Measurements from ENCODE around the gene ATG12. TPM values are rescaled to one million over a fixed set of nuclear protein-coding genes. Genes with fewer than 3 reads are reported as not detected.

ATG12 gene
- polyA plus RNA-seq, 1 of the 3 experiments (the other 2 are of a cell fraction): 29.1 TPM

GRCh38 chr5:115806986-115807653, 34.2 kb downstream of the ATG12 start:
- TF ChIP-seq, protein P1, sequence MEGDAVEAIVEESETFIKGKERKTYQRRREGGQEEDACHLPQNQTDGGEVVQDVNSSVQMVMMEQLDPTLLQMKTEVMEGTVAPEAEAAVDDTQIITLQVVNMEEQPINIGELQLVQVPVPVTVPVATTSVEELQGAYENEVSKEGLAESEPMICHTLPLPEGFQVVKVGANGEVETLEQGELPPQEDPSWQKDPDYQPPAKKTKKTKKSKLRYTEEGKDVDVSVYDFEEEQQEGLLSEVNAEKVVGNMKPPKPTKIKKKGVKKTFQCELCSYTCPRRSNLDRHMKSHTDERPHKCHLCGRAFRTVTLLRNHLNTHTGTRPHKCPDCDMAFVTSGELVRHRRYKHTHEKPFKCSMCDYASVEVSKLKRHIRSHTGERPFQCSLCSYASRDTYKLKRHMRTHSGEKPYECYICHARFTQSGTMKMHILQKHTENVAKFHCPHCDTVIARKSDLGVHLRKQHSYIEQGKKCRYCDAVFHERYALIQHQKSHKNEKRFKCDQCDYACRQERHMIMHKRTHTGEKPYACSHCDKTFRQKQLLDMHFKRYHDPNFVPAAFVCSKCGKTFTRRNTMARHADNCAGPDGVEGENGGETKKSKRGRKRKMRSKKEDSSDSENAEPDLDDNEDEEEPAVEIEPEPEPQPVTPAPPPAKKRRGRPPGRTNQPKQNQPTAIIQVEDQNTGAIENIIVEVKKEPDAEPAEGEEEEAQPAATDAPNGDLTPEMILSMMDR (IDR thresholded peaks at IDR 0.05): no peak
- no peak for TF ChIP-seq USF2 (IDR thresholded peaks at IDR 0.05; ENCODE audit: borderline replicate concordance, low read depth, low read length)
- TF ChIP-seq GABPA (IDR thresholded peaks at IDR 0.05; ENCODE audit: low read depth): no peak
- no peak for TF ChIP-seq MAX (IDR thresholded peaks at IDR 0.05; ENCODE audit: low read depth)
- no peak for TF ChIP-seq RXRA (IDR thresholded peaks at IDR 0.05; ENCODE audit: borderline replicate concordance, low read depth)
- TF ChIP-seq, protein P2, sequence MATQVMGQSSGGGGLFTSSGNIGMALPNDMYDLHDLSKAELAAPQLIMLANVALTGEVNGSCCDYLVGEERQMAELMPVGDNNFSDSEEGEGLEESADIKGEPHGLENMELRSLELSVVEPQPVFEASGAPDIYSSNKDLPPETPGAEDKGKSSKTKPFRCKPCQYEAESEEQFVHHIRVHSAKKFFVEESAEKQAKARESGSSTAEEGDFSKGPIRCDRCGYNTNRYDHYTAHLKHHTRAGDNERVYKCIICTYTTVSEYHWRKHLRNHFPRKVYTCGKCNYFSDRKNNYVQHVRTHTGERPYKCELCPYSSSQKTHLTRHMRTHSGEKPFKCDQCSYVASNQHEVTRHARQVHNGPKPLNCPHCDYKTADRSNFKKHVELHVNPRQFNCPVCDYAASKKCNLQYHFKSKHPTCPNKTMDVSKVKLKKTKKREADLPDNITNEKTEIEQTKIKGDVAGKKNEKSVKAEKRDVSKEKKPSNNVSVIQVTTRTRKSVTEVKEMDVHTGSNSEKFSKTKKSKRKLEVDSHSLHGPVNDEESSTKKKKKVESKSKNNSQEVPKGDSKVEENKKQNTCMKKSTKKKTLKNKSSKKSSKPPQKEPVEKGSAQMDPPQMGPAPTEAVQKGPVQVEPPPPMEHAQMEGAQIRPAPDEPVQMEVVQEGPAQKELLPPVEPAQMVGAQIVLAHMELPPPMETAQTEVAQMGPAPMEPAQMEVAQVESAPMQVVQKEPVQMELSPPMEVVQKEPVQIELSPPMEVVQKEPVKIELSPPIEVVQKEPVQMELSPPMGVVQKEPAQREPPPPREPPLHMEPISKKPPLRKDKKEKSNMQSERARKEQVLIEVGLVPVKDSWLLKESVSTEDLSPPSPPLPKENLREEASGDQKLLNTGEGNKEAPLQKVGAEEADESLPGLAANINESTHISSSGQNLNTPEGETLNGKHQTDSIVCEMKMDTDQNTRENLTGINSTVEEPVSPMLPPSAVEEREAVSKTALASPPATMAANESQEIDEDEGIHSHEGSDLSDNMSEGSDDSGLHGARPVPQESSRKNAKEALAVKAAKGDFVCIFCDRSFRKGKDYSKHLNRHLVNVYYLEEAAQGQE (IDR thresholded peaks at IDR 0.05; ENCODE audit: low read depth, low read length): no peak
- CTCF ChIA-PET: no interaction called here
- Histone ChIP-seq H3K9me3 (no peaks in the 10 kb centered on the region), H3K36me3 (replicated peaks in 1 of 2; ENCODE audit: control insufficient read depth in 1 of 2, insufficient read depth in 2 of 2, low read length in 1 of 2) (no peaks in the 10 kb centered on the region), H3K27me3 (ENCODE audit: insufficient read depth) (no peaks in the 10 kb centered on the region), H3K9me2 (no peaks in the 10 kb centered on the region), H3K4me2 (no peak overlapping the region), H3K4me1 (ENCODE audit: control insufficient read depth in 1 of 2, insufficient read depth in 2 of 2, low read depth in 1 of 2, low read length in 1 of 2) (no peaks in the 10 kb centered on the region; a peak in 3 of 4 replicates), H3K4me3 (ENCODE audit: low read depth in 2 of 2, low read length in 1 of 2) (no peak overlapping the region), H2AFZ (ENCODE audit: low read depth) (no peak overlapping the region), H3K27ac (ENCODE audit: low read depth in 2 of 2, low read length in 1 of 2) (no peak overlapping the region), H3K79me2 (ENCODE audit: insufficient read depth) (no peaks in the 10 kb centered on the region), H4K20me1 (ENCODE audit: insufficient read depth) (no peaks in the 10 kb centered on the region), H3F3A (replicated peaks; ENCODE audit: insufficient read depth) (peaks cover 18% of the 10 kb centered on the region), H3K9ac (no peak overlapping the region)
- POLR2A ChIA-PET: no interaction called here
- 90% methylated on average over 2 of the region's 2 CpGs for WGBS (ENCODE audit: low lambda C conversion rate)
- DNase-seq: no peak

DNA sequence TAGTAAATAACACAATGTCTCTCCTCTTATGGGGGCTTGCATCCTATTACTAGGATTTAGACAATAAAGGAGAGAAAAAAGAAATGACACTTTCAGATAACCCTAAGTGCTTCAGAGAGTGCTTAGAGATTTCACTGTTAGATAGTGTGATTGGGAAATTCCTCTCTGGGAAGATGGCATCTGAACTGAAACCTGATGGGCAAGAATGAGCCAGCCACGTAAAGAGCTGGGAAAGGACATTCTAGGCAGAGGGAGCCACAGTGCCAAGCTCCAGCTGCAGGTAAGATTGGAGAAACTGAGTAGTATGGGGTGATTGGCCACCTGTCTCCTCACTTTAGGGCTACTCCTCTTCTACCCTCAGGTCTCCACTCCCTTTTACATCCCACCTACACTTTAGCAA, 39.4 kb downstream of the ATG12 start:
- Histone ChIP-seq H3F3A (replicated peaks; ENCODE audit: insufficient read depth) (no peaks in the 10 kb centered on the region), H3K4me3 (ENCODE audit: low read depth in 2 of 2, low read length in 1 of 2) (no peak overlapping the region), H3K9me2 (no peaks in the 10 kb centered on the region), H4K20me1 (ENCODE audit: insufficient read depth) (no peaks in the 10 kb centered on the region), H2AFZ (ENCODE audit: low read depth) (no peak overlapping the region), H3K79me2 (ENCODE audit: insufficient read depth) (no peaks in the 10 kb centered on the region), H3K27me3 (ENCODE audit: insufficient read depth) (no peaks in the 10 kb centered on the region), H3K36me3 (replicated peaks in 1 of 2; ENCODE audit: control insufficient read depth in 1 of 2, insufficient read depth in 2 of 2, low read length in 1 of 2) (no peaks in the 10 kb centered on the region), H3K4me2 (no peak overlapping the region), H3K9ac (no peak overlapping the region), H3K4me1 (ENCODE audit: control insufficient read depth in 1 of 2, insufficient read depth in 2 of 2, low read depth in 1 of 2, low read length in 1 of 2) (no peaks in the 10 kb centered on the region; a peak in 1 of 4 replicates), H3K27ac (ENCODE audit: low read depth in 2 of 2, low read length in 1 of 2) (no peak overlapping the region), H3K9me3 (no peaks in the 10 kb centered on the region)
- no peak for TF ChIP-seq YY1 (IDR thresholded peaks at IDR 0.05; ENCODE audit: low read depth)
- 11% methylated on average over 1 of the region's 1 CpG for WGBS (ENCODE audit: low lambda C conversion rate)
- DNase-seq: no peak
- ChIA-PET POLR2A (no interaction called here), CTCF (no interaction called here)

Data from SK-N-SH (cell line).